Hepatocyte (in vitro differentiated cells): ENCODE measurements around the gene CYP2C19.

Experiments used
- EZH2 ChIP-seq: fragments of 200-600 bp; sonication (generic); IDR thresholded peaks from 2 replicates; pipeline ENCODE4 v1.6.1; 2016; ENCODE audit warnings: antibody characterized with exemption, mild to moderate bottlenecking, borderline replicate concordance
- TF ChIP-seq, protein P1 (sequence below): fragments of 200-600 bp; sonication (generic); IDR thresholded peaks from 2 replicates; pipeline ENCODE4 v1.5.1; 2016; ENCODE audit warnings: antibody characterized with exemption, mild to moderate bottlenecking; ENCODE audit not compliant: poor library complexity

GRCh38 chr10:94760586-94761178 is 1.8 kb upstream of the CYP2C19 start:
- no peak for TF ChIP-seq EZH2
- TF ChIP-seq, protein P1, sequence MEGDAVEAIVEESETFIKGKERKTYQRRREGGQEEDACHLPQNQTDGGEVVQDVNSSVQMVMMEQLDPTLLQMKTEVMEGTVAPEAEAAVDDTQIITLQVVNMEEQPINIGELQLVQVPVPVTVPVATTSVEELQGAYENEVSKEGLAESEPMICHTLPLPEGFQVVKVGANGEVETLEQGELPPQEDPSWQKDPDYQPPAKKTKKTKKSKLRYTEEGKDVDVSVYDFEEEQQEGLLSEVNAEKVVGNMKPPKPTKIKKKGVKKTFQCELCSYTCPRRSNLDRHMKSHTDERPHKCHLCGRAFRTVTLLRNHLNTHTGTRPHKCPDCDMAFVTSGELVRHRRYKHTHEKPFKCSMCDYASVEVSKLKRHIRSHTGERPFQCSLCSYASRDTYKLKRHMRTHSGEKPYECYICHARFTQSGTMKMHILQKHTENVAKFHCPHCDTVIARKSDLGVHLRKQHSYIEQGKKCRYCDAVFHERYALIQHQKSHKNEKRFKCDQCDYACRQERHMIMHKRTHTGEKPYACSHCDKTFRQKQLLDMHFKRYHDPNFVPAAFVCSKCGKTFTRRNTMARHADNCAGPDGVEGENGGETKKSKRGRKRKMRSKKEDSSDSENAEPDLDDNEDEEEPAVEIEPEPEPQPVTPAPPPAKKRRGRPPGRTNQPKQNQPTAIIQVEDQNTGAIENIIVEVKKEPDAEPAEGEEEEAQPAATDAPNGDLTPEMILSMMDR = no peak
